Ovary (tissue), 3 donors: Measurements from ENCODE around the gene FOXN1.

Experiments used
- CTCF ChIP-seq, 3 donors: fragments of 450-650 bp in 2 of 3; fragments of 200-600 bp in 1 of 3; IDR thresholded peaks; one replicate each; pipeline versions ENCODE4 v1.5.1 to v1.8.0; 2016 to 2022; ENCODE audit warnings: antibody characterized with exemption in 3 of 3, mild to moderate bottlenecking in 1 of 3
- EP300 ChIP-seq: sonication (generic); formaldehyde crosslinking; IDR thresholded peaks from one replicate; pipeline ENCODE4 v1.6.1; 2017; ENCODE audit warnings: antibody characterized with exemption
- donor health status: DM: no; HTN: no; CAD: no.

GRCh38 chr17:28544402-28545140 is 38.4 kb downstream of the FOXN1 start:
- TF ChIP-seq CTCF (IDR thresholded peaks at IDR 0.05) (no peak), EP300 (no peak)
